Activated naive CD4-positive, alpha-beta T cell treated with anti-CD3 and anti-CD28 coated beads for 36 hours (primary cell): ENCODE measurements around the gene BCL11B. TPM values are rescaled to one million over a fixed set of nuclear protein-coding genes. Genes with fewer than 3 reads are reported as not detected.

Experiments used
- CTCF ChIA-PET: fragments of 350-600 bp; sonication (Branson Sonifier 250); formaldehyde crosslinking; loops from one replicate; lab custom pipeline; 2021; ENCODE audit warnings: antibody characterized with exemption; lab: Charles Lee
- DNase-seq: peaks from one replicate; pipeline ENCODE4 v3.0.0-alpha.2; 2020
- H3K27ac Mint-ChIP-seq: one replicate; pipeline ENCODE4 v1.8.0; 2021; ENCODE audit warnings: mild to moderate bottlenecking, mixed read lengths
- H3K27me3 Mint-ChIP-seq: one replicate; pipeline ENCODE4 v1.8.0; 2021; ENCODE audit warnings: low read depth, mixed read lengths
- H3K36me3 Mint-ChIP-seq: one replicate; pipeline ENCODE4 v1.8.0; 2021; ENCODE audit warnings: low read depth, mixed read lengths
- H3K4me1 Mint-ChIP-seq: one replicate; pipeline ENCODE4 v1.8.0; 2021; ENCODE audit warnings: low read depth, mixed read lengths
- H3K4me3 Mint-ChIP-seq: one replicate; pipeline ENCODE4 v1.8.0; 2021; ENCODE audit warnings: mild to moderate bottlenecking, moderate library complexity, mixed read lengths
- H3K9me3 Mint-ChIP-seq: one replicate; pipeline ENCODE4 v1.8.0; 2021; ENCODE audit warnings: mixed read lengths
- intact Hi-C: fragments of 100-400 bp; cut with micrococcal nuclease; formaldehyde crosslinking; loops from one replicate; pipeline ENCODE4 v1.15.1; 2023
- total RNA-seq, 2 experiments: library from RNA; stranded (reverse); gene quantifications; one replicate each; pipeline ENCODE4 v1.2.3, GENCODE V29; 2021

BCL11B gene
- total RNA-seq, 2 experiments from 2014 or later: 71.7 to 71.9 TPM

DNA sequence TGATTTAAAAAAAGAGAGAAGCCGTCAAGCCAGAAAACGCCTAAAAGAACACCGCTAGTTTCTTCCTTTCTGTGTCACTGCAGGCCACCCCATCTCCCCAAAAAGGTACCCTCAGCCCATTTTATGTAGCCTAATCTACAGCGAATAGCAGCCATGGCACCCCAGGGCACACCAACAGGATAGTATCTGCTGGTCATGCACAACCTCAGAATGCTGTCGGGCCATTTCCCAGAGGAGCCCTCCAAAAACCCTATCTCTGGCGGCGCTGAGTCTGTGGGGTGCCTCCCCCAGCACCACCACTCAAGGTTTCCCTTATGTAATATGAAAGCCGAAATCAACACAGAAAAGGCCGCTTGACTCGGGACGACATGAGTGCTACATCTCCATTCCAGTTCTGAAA is 98.9 kb downstream of the BCL11B start:
- Mint-ChIP-seq H3K4me1 (peaks cover 17% of the 10 kb centered on the region), H3K27me3 (no peaks in the 10 kb centered on the region), H3K9me3 (peaks cover 4% of the 10 kb centered on the region), H3K36me3 (peaks cover 53% of the 10 kb centered on the region), H3K27ac (peak overlapping the region; percentile 46), H3K4me3 (no peak overlapping the region)
- intact Hi-C loops: no loop called here
- CTCF ChIA-PET: no interaction called here
- DNase-seq: no peak

DNA sequence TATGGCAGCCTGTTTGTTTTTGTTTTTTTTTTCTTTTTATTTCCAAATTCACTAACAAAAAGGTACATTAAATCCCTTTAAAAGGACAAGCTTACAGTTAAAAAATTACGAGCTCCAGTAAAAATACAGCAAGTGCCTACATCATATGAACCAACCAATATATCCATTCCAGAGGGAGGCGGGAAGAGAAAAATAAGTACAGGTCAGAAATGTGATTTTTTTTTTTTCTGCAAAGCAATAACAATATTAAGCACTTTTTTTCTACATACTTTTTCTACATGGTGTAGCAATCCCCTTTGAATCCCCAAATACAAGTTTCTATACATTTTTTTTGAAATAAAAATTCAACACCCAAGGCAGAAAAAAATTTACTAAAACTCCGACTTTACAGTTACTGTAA is 100.6 kb downstream of the BCL11B start:
- intact Hi-C loops: no loop called here
- peak overlapping the region; percentile 56 for H3K27ac Mint-ChIP-seq
- no peak for DNase-seq
- H3K9me3 Mint-ChIP-seq: peaks cover 3% of the 10 kb centered on the region
- no peaks in the 10 kb centered on the region for H3K27me3 Mint-ChIP-seq
- peaks cover 16% of the 10 kb centered on the region for H3K4me1 Mint-ChIP-seq
- CTCF ChIA-PET: no interaction called here
- H3K36me3 Mint-ChIP-seq: peaks cover 36% of the 10 kb centered on the region
- H3K4me3 Mint-ChIP-seq: no peak overlapping the region

- DNase-seq: no peak
- Mint-ChIP-seq H3K27me3 (no peaks in the 10 kb centered on the region), H3K27ac (peak overlapping the region; percentile 53), H3K9me3 (peaks cover 9% of the 10 kb centered on the region), H3K4me1 (peaks cover 16% of the 10 kb centered on the region), H3K36me3 (peaks cover 25% of the 10 kb centered on the region), H3K4me3 (no peak overlapping the region)
- intact Hi-C loops: no loop called here
- CTCF ChIA-PET: no interaction called here
Measured at GRCh38 chr14:99169776-99170356, 102.1 kb downstream of the BCL11B start.

DNA sequence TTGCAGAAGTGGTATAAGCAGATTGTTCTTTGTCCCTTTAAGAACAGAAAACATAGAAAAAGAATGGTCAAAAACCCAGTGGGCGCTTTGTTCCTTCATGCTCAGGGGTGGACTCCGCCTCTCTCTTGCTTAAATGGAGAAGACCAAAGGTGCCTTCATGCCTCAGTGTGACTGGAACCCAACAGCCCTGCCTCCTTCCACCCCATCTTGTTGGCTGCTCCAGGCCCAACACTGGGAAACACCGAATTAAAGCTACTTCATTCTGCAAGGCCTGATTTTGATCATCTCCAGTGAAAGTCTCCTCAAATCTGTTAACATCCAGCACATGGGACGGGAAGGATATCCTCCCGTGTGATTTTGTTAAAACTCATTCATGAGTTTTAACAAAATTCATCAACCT is 103.7 kb downstream of the BCL11B start:
- CTCF ChIA-PET: interaction anchor here (0.8 kb wide), 1 partner anchor 62 kb away, joined by 3 read pairs; no protein-coding TSS in a partner anchor
- no peak for DNase-seq
- Mint-ChIP-seq H3K27me3 (no peaks in the 10 kb centered on the region), H3K9me3 (peaks cover 12% of the 10 kb centered on the region), H3K36me3 (peaks cover 19% of the 10 kb centered on the region), H3K4me1 (peaks cover 12% of the 10 kb centered on the region), H3K27ac (peak overlapping the region; percentile 4), H3K4me3 (no peak overlapping the region)
- intact Hi-C loops: no loop called here

- intact Hi-C loops: no loop called here
- H3K4me3 Mint-ChIP-seq: no peak overlapping the region
- H3K9me3 Mint-ChIP-seq: peaks cover 19% of the 10 kb centered on the region
- CTCF ChIA-PET: no interaction called here
- peaks cover 10% of the 10 kb centered on the region for H3K36me3 Mint-ChIP-seq
- no peak overlapping the region for H3K27ac Mint-ChIP-seq
- DNase-seq: no peak
- H3K4me1 Mint-ChIP-seq: peaks cover 10% of the 10 kb centered on the region
- H3K27me3 Mint-ChIP-seq: no peaks in the 10 kb centered on the region
Measured at GRCh38 chr14:99166506-99166905, 105.5 kb downstream of the BCL11B start.

DNA sequence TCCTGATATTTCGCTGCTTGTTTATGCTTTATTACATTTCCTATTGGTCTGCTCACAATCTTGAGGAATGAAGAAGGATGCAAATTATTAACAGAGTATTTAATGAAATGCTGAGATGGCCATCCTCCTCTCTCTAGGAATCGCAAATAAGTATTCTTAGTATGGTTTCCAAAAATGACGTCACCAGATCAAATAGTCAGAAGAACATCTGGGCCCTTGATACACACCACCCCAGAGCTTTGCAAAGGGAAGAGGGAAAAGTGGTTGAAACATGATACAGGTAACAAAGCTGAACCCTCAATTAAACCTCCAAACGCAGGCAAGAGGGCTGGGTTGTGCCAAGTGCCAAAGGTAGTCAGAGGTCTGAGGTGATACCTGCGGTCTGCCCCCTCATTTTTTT is 107.3 kb downstream of the BCL11B start:
- H3K27me3 Mint-ChIP-seq: no peaks in the 10 kb centered on the region
- CTCF ChIA-PET: no interaction called here
- DNase-seq: no peak
- no peak overlapping the region for H3K27ac Mint-ChIP-seq
- peaks cover 12% of the 10 kb centered on the region for H3K36me3 Mint-ChIP-seq
- intact Hi-C loops: no loop called here
- H3K4me3 Mint-ChIP-seq: no peak overlapping the region
- H3K9me3 Mint-ChIP-seq: peaks cover 21% of the 10 kb centered on the region
- H3K4me1 Mint-ChIP-seq: peaks cover 4% of the 10 kb centered on the region

DNA sequence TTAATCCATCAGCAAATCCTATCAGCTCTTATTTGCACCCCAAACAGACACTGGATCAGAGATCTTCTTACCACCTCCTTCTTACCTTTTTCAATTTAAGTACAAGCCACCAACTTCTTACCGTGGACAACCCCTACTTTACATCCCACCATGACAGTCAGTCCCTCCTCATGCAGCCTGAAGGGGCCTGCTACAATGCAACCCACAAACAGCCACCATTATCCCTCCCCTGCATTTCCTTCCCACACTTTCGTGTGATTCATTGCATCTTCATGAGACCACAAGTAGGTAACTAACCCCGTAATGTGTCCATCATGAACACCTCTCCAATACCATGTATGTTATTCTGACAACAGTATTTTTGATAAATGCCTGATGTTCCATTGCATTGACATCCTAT is 108.6 kb downstream of the BCL11B start:
- no peak for DNase-seq
- H3K4me1 Mint-ChIP-seq: peaks cover 2% of the 10 kb centered on the region
- CTCF ChIA-PET: no interaction called here
- no peaks in the 10 kb centered on the region for H3K27me3 Mint-ChIP-seq
- no peak overlapping the region for H3K4me3 Mint-ChIP-seq
- peaks cover 21% of the 10 kb centered on the region for H3K9me3 Mint-ChIP-seq
- peaks cover 10% of the 10 kb centered on the region for H3K36me3 Mint-ChIP-seq
- intact Hi-C loops: no loop called here
- no peak overlapping the region for H3K27ac Mint-ChIP-seq

DNA sequence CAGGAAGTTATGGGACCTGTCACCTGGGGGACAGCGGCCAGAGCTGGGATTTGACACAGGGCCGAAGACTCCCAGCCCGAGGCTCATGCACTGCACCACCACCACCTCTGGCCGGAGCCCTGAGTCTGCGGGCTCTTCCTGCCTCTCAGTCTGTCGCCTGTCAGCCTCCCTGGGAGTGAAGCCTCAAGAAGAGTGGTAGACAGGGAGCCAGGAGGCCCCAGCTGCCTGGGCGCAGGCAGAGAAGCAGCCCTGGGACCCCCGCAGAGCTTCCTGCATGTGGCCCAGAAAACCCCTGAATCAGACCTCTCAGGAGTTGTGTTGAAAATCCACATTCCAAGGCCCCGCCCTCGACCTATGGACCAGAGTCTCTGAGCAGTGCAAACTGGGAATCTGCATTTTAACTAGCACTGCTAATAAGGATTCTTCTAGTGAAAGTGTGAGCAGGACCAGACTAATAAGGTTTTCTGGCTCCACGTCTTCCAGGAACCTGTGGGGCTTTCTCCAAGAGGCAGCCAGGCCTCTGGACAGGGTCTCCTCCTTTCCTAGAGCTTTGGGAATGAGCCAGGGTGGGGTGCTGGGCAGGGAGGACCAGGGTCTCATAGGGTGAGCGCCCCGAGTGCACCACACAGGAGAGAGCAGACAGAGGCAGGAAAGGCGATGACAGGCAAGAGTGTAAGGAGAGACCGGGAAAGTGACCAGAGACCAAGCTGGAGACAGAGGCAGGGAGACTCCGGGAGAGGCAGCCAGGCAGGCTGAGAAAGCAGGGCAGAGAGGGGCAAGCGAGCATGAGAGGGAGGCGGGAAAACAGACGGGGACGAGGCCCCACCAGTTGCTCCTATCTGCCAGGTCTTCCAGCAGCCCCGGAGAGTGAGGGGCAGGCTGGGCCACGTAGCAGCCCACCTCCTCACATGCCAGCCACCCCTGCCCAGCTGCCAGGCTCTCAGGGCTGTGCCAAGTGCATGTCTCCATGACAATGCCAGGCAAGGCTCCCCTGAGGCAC is 112.4 kb downstream of the BCL11B start:
- CTCF ChIA-PET: no interaction called here
- H3K27ac Mint-ChIP-seq: no peak overlapping the region
- peaks cover 12% of the 10 kb centered on the region for H3K9me3 Mint-ChIP-seq

DNA sequence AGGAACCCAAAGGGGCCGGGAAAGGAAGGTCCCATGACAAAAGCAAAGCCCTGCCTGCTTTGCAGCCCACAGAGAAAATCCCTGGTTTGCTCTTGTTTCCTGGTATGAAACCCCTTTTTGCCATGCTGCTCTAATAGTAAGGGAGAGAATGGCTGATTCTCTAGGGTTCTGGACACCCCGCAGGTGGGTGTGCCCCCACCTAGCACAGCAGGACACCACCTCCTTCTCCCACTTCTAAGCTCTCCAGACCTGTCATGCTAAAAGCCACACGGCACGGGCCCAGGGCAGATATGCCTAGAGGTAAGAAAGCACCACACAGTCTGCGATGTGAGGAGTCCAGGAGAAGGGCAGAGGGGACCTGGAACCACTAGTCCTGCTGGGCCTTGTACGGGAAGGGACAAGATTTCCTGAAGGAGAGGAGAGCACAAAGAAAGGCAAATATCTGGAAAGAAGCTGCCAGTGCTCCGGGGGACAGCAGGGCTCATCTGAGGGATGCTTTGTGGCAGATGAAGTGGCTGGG is 113.3 kb downstream of the BCL11B start:
- H3K27ac Mint-ChIP-seq: no peak overlapping the region
- H3K4me3 Mint-ChIP-seq: no peak overlapping the region
- CTCF ChIA-PET: interaction anchor here (0.6 kb wide), 1 partner anchor 510 kb away, joined by 4 read pairs; no protein-coding TSS in a partner anchor
- peaks cover 12% of the 10 kb centered on the region for H3K9me3 Mint-ChIP-seq
- DNase-seq: no peak
- intact Hi-C loops: no loop called here
- H3K4me1 Mint-ChIP-seq: peaks cover 6% of the 10 kb centered on the region
- H3K36me3 Mint-ChIP-seq: peaks cover 7% of the 10 kb centered on the region
- H3K27me3 Mint-ChIP-seq: no peaks in the 10 kb centered on the region

More for the DNA sequence above, 112.4 kb downstream of the BCL11B start:
- H3K27me3 Mint-ChIP-seq: no peaks in the 10 kb centered on the region
- H3K4me1 Mint-ChIP-seq: peaks cover 6% of the 10 kb centered on the region
- peaks cover 7% of the 10 kb centered on the region for H3K36me3 Mint-ChIP-seq
- intact Hi-C loops: no loop called here
- no peak overlapping the region for H3K4me3 Mint-ChIP-seq
- no peak for DNase-seq

GRCh38 chr14:99158150-99158549 is 113.8 kb downstream of the BCL11B start:
- no peak for DNase-seq
- peaks cover 4% of the 10 kb centered on the region for H3K36me3 Mint-ChIP-seq
- no peak overlapping the region for H3K4me3 Mint-ChIP-seq
- H3K27me3 Mint-ChIP-seq: no peaks in the 10 kb centered on the region
- peaks cover 6% of the 10 kb centered on the region for H3K4me1 Mint-ChIP-seq
- peaks cover 7% of the 10 kb centered on the region for H3K9me3 Mint-ChIP-seq
- intact Hi-C loops: no loop called here
- no peak overlapping the region for H3K27ac Mint-ChIP-seq
- CTCF ChIA-PET: no interaction called here

DNA sequence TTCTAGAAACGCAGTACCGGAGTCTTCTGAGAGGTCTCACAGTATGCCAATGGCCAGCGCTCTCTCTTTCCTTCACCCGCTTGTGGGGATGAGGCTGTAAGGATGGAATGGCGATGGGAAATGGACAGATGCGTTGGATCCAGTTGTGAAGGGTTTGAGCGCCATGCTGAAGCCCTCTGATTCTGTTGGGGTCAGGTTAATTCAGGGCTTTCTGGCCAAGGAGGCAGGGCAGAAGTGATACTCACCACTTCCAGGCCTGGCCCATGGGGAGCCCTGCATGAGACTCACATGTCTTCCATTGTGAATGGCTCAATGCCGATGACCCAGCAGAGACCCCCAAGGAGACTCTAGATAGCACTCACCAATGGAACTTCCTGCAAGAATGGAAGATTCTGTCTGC is 114.3 kb downstream of the BCL11B start:
- no peak overlapping the region for H3K4me3 Mint-ChIP-seq
- no peak overlapping the region for H3K27ac Mint-ChIP-seq
- CTCF ChIA-PET: no interaction called here
- intact Hi-C loops: no loop called here
- no peaks in the 10 kb centered on the region for H3K27me3 Mint-ChIP-seq
- peaks cover 6% of the 10 kb centered on the region for H3K4me1 Mint-ChIP-seq
- peaks cover 4% of the 10 kb centered on the region for H3K36me3 Mint-ChIP-seq
- no peak for DNase-seq
- H3K9me3 Mint-ChIP-seq: peaks cover 7% of the 10 kb centered on the region

DNA sequence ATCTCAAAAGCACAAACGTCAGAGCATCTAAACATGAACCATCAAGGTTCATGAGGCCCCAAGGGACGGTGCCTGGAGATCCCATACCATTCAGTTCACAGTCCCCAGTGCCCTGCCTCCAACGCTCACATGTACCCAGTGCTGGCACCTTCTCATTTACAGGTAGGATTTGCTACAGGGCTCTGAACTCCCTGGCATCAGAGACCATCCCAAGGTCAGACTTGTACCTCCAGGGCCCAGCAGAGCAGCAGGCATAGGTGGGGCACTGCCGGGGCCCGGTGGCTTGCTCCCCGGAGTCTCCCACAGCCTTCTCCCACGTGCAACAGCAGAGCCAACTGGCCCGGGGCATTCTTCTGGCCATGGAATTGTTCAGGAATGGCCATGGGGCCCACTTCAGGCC is 114.8 kb downstream of the BCL11B start:
- intact Hi-C loops: no loop called here
- DNase-seq: no peak

More for the DNA sequence above, 114.8 kb downstream of the BCL11B start:
- no peaks in the 10 kb centered on the region for H3K27me3 Mint-ChIP-seq
- peaks cover 7% of the 10 kb centered on the region for H3K9me3 Mint-ChIP-seq
- peaks cover 6% of the 10 kb centered on the region for H3K4me1 Mint-ChIP-seq
- H3K36me3 Mint-ChIP-seq: peaks cover 4% of the 10 kb centered on the region
- CTCF ChIA-PET: no interaction called here
- H3K27ac Mint-ChIP-seq: no peak overlapping the region
- H3K4me3 Mint-ChIP-seq: no peak overlapping the region
